BJ (cell line): ENCODE data around the gene HEPN1. TPM values are rescaled to one million over a fixed set of nuclear protein-coding genes. Genes with fewer than 3 reads are reported as not detected.

Experiments used
- CTCF ChIA-PET: fragments of 350-600 bp; formaldehyde crosslinking; extraction: SDS; loops from one replicate; lab custom pipeline; 2021; ENCODE audit warnings: antibody characterized with exemption, inconsistent platforms; lab: Yijun Ruan, JAX
- POLR2A ChIA-PET: fragments of 300-600 bp; sonication (Branson Sonifier 250); formaldehyde crosslinking; extraction: SDS; loops from one replicate; lab custom pipeline; 2021; ENCODE audit warnings: antibody characterized with exemption; lab: Charles Lee
- DNase-seq: peaks from one replicate; pipeline ENCODE4 v3.0.0-alpha.2; 2011; ENCODE audit warnings: low read depth
- H3K27me3 ChIP-seq: 2 replicates; pipeline ENCODE4 v1.6.0; 2011; ENCODE audit warnings: low read length; ENCODE audit not compliant: control insufficient read depth, insufficient read depth
- H3K36me3 ChIP-seq: 2 replicates; pipeline ENCODE4 v1.5.1; 2011; ENCODE audit warnings: low read length; ENCODE audit not compliant: control insufficient read depth, insufficient read depth
- H3K4me3 ChIP-seq: 2 replicates; pipeline ENCODE4 v1.5.1; 2011; ENCODE audit warnings: low read depth, mild to moderate bottlenecking, control low read depth, low read length
- polyA plus RNA-seq: library from polyadenylated mRNA; depleted of rRNA; stranded (reverse); fragments of >200 nt; gene quantifications from 2 replicates; pipeline ENCODE4 v1.2.3, GENCODE V29; 2011
- TF ChIP-seq, protein P1 (sequence below): IDR thresholded peaks from 2 replicates; pipeline ENCODE4 v1.5.1; 2011; ENCODE audit warnings: low read depth, mild to moderate bottlenecking, control low read depth, inconsistent platforms, low read length, moderate library complexity; ENCODE audit not compliant: insufficient read depth

Gene HEPN1
- polyA plus RNA-seq, 1 experiment, result not detected

DNA sequence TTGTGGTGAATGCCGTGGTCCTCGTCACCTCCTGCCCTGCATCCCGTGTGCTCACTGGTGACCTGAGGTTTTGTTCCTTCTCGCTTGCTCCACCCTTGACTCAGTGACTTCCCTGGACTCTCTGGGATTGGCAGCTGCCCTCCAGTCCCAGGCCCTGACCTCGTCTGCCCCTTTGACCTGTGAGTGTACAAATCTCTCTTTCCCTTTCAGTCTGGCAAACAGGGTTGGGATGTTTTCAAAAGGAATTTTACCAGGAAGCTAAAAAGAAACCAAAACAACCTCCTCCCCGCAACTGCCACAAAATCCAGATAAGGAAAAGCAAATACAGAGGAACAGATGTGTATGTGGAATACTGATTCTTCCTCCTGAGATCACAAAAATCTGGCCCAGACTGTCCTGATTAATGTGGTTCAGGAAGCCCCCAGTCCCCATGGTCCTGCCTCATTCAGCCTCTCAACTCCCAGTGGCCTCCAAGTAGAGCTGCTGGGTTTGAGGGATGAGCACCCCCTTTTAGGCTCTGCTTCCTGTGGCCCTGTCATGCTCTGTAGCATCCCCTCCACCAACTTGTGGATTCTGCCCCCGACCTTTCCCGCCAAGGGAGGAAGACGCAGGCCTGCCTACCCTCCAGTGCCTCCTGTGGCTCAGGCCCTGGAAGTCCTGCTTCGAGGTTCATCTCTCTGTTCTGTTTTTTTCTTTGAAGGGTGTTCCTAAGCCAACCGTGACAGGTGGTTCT lies 36.5 kb upstream of the HEPN1 start:
- TF ChIP-seq, protein P1, sequence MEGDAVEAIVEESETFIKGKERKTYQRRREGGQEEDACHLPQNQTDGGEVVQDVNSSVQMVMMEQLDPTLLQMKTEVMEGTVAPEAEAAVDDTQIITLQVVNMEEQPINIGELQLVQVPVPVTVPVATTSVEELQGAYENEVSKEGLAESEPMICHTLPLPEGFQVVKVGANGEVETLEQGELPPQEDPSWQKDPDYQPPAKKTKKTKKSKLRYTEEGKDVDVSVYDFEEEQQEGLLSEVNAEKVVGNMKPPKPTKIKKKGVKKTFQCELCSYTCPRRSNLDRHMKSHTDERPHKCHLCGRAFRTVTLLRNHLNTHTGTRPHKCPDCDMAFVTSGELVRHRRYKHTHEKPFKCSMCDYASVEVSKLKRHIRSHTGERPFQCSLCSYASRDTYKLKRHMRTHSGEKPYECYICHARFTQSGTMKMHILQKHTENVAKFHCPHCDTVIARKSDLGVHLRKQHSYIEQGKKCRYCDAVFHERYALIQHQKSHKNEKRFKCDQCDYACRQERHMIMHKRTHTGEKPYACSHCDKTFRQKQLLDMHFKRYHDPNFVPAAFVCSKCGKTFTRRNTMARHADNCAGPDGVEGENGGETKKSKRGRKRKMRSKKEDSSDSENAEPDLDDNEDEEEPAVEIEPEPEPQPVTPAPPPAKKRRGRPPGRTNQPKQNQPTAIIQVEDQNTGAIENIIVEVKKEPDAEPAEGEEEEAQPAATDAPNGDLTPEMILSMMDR, result no peak
- H3K27me3 ChIP-seq, result no peaks in the 10 kb centered on the region
- POLR2A ChIA-PET, result interaction anchor here (0.7 to 1.1 kb wide), 2 partner anchors 52 to 767 kb away, joined by 4 to 6 read pairs; partner anchors contain the start of gene VWA5A
- H3K4me3 ChIP-seq, result no peak overlapping the region
- H3K36me3 ChIP-seq, result no peaks in the 10 kb centered on the region
- no peak for DNase-seq
- CTCF ChIA-PET, result interaction anchor here (0.8 to 3.0 kb wide), 5 partner anchors 7 to 259 kb away, joined by 3 to 10 read pairs (median 6); partner anchors contain the start of gene ROBO4

DNA sequence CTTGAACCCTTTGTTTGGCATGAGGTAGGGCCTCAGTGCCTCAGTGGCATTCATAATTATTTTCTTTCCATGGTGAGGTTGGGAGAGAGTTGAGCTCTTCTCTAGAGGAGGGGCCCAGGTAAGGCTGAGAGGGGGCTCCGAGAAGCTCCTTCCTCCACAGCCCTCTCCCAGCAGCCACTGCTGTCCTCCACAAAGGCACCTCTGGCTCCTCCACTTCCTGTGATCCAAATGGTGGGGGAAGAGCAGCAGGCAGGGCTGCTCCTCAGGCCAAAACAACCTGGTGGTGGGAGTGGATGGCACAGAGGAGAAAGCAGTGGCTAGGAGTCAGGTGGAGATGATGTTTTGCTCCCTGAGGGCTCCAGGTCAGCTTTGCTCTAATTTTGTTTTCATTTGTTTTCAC lies 34.7 kb upstream of the HEPN1 start:
- TF ChIP-seq, protein P1, result no peak
- ChIA-PET POLR2A (no interaction called here), CTCF (interaction anchor here (1.8 kb wide), 1 partner anchor 8 kb away, joined by 5 read pairs; no protein-coding TSS in a partner anchor)
- H3K27me3 ChIP-seq, result no peaks in the 10 kb centered on the region
- DNase-seq, result no peak
- H3K4me3 ChIP-seq, result no peak overlapping the region
- no peaks in the 10 kb centered on the region for H3K36me3 ChIP-seq

DNA sequence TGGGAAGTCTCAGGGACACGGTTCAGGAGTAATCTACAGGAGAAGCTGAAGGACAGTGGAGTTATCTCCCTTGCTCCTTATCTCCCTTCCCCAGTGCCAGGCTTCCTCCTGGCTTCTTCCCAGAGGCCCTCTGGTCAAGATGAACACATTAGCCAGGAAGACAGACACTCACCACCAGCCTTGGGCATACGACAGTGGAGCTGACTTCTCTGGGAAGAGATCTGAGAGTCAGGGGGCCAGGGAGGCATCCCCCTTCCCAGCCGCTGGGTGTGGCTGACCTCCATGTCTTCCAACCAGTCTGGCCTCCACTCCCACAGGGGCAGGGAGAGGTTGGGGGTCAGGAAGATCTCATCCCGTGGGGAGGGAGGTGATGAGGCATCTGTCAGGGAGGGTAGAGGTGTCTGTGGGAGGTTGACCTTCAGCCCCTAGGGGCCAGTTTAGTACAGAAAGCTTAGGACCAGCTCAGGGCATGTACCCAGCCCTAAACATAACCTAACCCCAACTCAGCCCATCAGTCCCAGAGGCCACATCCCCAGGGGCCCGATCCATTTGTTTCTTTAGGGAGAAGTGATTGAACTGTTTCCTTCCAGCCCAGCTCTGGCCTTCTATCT lies 34.1 kb upstream of the HEPN1 start:
- POLR2A ChIA-PET, result no interaction called here

DNA sequence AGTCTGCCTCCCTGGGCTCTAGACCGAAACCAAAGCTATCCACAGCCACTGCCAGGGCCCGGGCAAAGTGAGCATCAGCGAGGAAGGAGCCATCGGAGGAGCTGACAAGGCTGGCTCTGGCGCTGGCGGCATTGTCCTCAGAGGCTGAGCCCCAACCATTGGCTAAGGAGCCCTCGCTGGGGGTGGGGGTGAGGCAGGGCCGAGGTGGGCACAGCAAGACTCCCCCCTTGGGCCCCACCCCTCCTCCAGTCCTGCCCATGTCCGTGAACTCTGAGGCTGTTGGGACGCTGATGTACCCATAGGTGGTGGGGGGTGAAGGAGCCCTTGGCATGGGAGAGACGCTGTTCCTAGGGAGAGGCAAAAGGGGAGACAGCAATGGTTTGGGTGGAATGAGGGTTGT lies 32.6 kb upstream of the HEPN1 start:
- Histone ChIP-seq H3K27me3 (no peaks in the 10 kb centered on the region), H3K36me3 (no peaks in the 10 kb centered on the region), H3K4me3 (no peak overlapping the region)
- ChIA-PET POLR2A (no interaction called here), CTCF (interaction anchor here (3.5 kb wide), 1 partner anchor 11 kb away, joined by 16 read pairs; no protein-coding TSS in a partner anchor)
- TF ChIP-seq, protein P1, result no peak
- DNase-seq, result no peak

More for the DNA sequence above, 34.1 kb upstream of the HEPN1 start:
- Histone ChIP-seq H3K4me3 (no peak overlapping the region), H3K36me3 (no peaks in the 10 kb centered on the region), H3K27me3 (no peaks in the 10 kb centered on the region)
- TF ChIP-seq, protein P1, result no peak
- DNase-seq, result no peak
- CTCF ChIA-PET, result interaction anchor here (0.9 to 1.8 kb wide), 2 partner anchors 9 to 18 kb away, joined by 3 to 5 read pairs; no protein-coding TSS in a partner anchor
